HCT116 (cell line): ENCODE results near the gene DPYD. TPM values are rescaled to one million over a fixed set of nuclear protein-coding genes. Genes with fewer than 3 reads are reported as not detected.

Experiments used
- ATAC-seq: fragments of 200-7000 bp; cut with Tn5 transposase; 2 replicates; pipeline ENCODE4 v1.9.1; 2020; ENCODE audit warnings: mild to moderate bottlenecking, moderate library complexity
- BruUV-seq: library from RNA; stranded (reverse); fragments of 400-500 nt; replicated peaks from 2 replicates; lab custom pipeline; 2021; lab: Mats Ljungman, UMichigan
- CTCF ChIA-PET: fragments of 300-600 bp; sonication (Branson Sonifier 250); formaldehyde crosslinking; loops from one replicate; lab custom pipeline; 2021; ENCODE audit warnings: antibody characterized with exemption; lab: Charles Lee
- POLR2A ChIA-PET: fragments of 300-600, 350-600 bp; sonication (Branson Sonifier 250); formaldehyde crosslinking; loops from one replicate; lab custom pipeline; 2021; ENCODE audit warnings: antibody characterized with exemption; lab: Charles Lee
- RAD21 ChIA-PET, 2 experiments: fragments of 300-600 bp; sonication (Branson Sonifier 250); formaldehyde crosslinking; loops; one replicate each; lab custom pipeline; 2023; ENCODE audit warnings: low total read pairs in 2 of 2; ENCODE audit not compliant: uncharacterized antibody in 2 of 2, unreplicated experiment in 2 of 2, low non-redundant PET in 1 of 2; lab: Charles Lee
- DNase-seq: peaks from one replicate; pipeline ENCODE4 v3.0.0-alpha.2; 2010; ENCODE audit warnings: low read depth, low spot score
- H2AFZ ChIP-seq: fragments of 200-600 bp; shearing (Covaris generic), sonication (generic); 2 replicates; pipeline ENCODE4 v1.6.1; 2017; ENCODE audit warnings: low read depth, mixed run types, mixed read lengths, antibody characterized with exemption, low read length; ENCODE audit not compliant: poor library complexity, severe bottlenecking
- H3K27ac ChIP-seq: 2 replicates; pipeline ENCODE4 v1.5.1; 2012; ENCODE audit warnings: low read depth, low read length
- H3K27me3 ChIP-seq: fragments of 200-600 bp; sonication (generic); 2 replicates; pipeline ENCODE4 v1.6.1; 2016; ENCODE audit warnings: mixed run types, low read length, mixed read lengths; ENCODE audit not compliant: insufficient read depth
- H3K36me3 ChIP-seq, 2 experiments: fragments of 200-500 bp in 1 of 2; fragments of 200-600 bp in 1 of 2; sonication (Bioruptor generic) in 1 of 2; sonication (generic) in 1 of 2; 2 replicates each; pipeline versions ENCODE4 v1.5.1 to v1.6.1; 2014 to 2016; ENCODE audit warnings: low read length in 2 of 2, inconsistent platforms in 1 of 2, mixed read lengths in 1 of 2, mixed run types in 1 of 2; ENCODE audit not compliant: insufficient read depth in 2 of 2, control insufficient read depth in 1 of 2
- H3K4me1 ChIP-seq, 2 experiments: fragments of 200-600 bp in 1 of 2; sonication (generic) in 1 of 2; 2 replicates each; pipeline versions ENCODE4 v1.5.1 to v1.6.1; 2012 to 2017; ENCODE audit warnings: low read length in 2 of 2, inconsistent platforms in 1 of 2, mild to moderate bottlenecking in 1 of 2, mixed read lengths in 1 of 2, mixed run types in 1 of 2, moderate library complexity in 1 of 2; ENCODE audit not compliant: insufficient read depth in 2 of 2, control insufficient read depth in 1 of 2
- H3K4me2 ChIP-seq: fragments of 200-600 bp; sonication (generic); 2 replicates; pipeline ENCODE4 v1.6.1; 2017; ENCODE audit warnings: mixed run types, low read length, mixed read lengths
- H3K4me3 ChIP-seq, 2 experiments: fragments of 200-600 bp in 1 of 2; sonication (generic) in 1 of 2; replicated peaks in 1 of 2; 2 replicates each; pipeline ENCODE4 v1.5.1; 2011 to 2016; ENCODE audit warnings: low read length in 2 of 2, control low read depth in 1 of 2, low read depth in 1 of 2, mild to moderate bottlenecking in 1 of 2, mixed read lengths in 1 of 2, mixed run types in 1 of 2
- H3K79me2 ChIP-seq: fragments of 200-600 bp; sonication (generic); 2 replicates; pipeline ENCODE4 v1.6.1; 2017; ENCODE audit warnings: mild to moderate bottlenecking, mixed run types, low read length, moderate library complexity, mixed read lengths; ENCODE audit not compliant: insufficient read depth
- H3K9ac ChIP-seq: fragments of 200-600 bp; sonication (generic); 2 replicates; pipeline ENCODE4 v1.6.1; 2016; ENCODE audit warnings: low read length, mixed read lengths
- H3K9me2 ChIP-seq: fragments of 200-600 bp; sonication (generic), shearing (Covaris generic); 2 replicates; pipeline ENCODE4 v1.6.1; 2017; ENCODE audit warnings: mixed run types, mild to moderate bottlenecking, moderate library complexity; ENCODE audit not compliant: insufficient read depth
- H3K9me3 ChIP-seq, 2 experiments: fragments of 200-500 bp in 1 of 2; fragments of 200-600 bp in 1 of 2; sonication (Bioruptor generic) in 1 of 2; sonication (generic) in 1 of 2; 2 replicates each; pipeline ENCODE4 v1.6.1; 2014 to 2017; ENCODE audit warnings: low read length in 2 of 2, mixed read lengths in 2 of 2, inconsistent platforms in 1 of 2, low read depth in 1 of 2, mild to moderate bottlenecking in 1 of 2, mixed run types in 1 of 2, moderate library complexity in 1 of 2; ENCODE audit not compliant: control insufficient read depth in 1 of 2, insufficient read depth in 1 of 2
- H4K20me1 ChIP-seq: fragments of 200-600 bp; sonication (generic), shearing (Covaris generic); 2 replicates; pipeline ENCODE4 v1.6.1; 2017; ENCODE audit warnings: mixed run types, mild to moderate bottlenecking, moderate library complexity; ENCODE audit not compliant: insufficient read depth
- ATF3 ChIP-seq: IDR thresholded peaks from 2 replicates; pipeline ENCODE4 v1.6.1; 2012
- CBX3 ChIP-seq: IDR thresholded peaks from 2 replicates; pipeline ENCODE4 v1.6.1; 2012; ENCODE audit warnings: low read depth
- CEBPB ChIP-seq: IDR thresholded peaks from 2 replicates; pipeline ENCODE4 v1.6.1; 2012; ENCODE audit warnings: low read depth
- EGR1 ChIP-seq: IDR thresholded peaks from 2 replicates; pipeline ENCODE4 v1.6.1; 2012; ENCODE audit warnings: low read depth
- ELF1 ChIP-seq: IDR thresholded peaks from 2 replicates; pipeline ENCODE4 v1.6.1; 2012; ENCODE audit warnings: low read depth, borderline replicate concordance
- EZH2 ChIP-seq: fragments of 200-600 bp; sonication (generic); IDR thresholded peaks from 2 replicates; pipeline ENCODE4 v1.6.1; 2017; ENCODE audit warnings: antibody characterized with exemption, mixed run types
- EZH2phosphoT487 ChIP-seq: fragments of 200-600 bp; IDR thresholded peaks from 2 replicates; pipeline ENCODE4 v1.6.1; 2018; ENCODE audit warnings: antibody characterized with exemption, borderline replicate concordance
- JUND ChIP-seq: IDR thresholded peaks from 2 replicates; pipeline ENCODE4 v1.6.1; 2012
- MAX ChIP-seq: IDR thresholded peaks from 2 replicates; pipeline ENCODE4 v1.6.1; 2012
- POLR2A ChIP-seq: IDR thresholded peaks from 2 replicates; pipeline ENCODE4 v1.7.0; 2011; ENCODE audit warnings: borderline replicate concordance; ENCODE audit not compliant: insufficient read depth, insufficient read length; ENCODE audit errors: extremely low read depth
- POLR2AphosphoS5 ChIP-seq: IDR thresholded peaks from 2 replicates; pipeline ENCODE4 v1.6.1; 2011; ENCODE audit warnings: mild to moderate bottlenecking, low read depth, low read length, moderate library complexity
- REST ChIP-seq: IDR thresholded peaks from 2 replicates; pipeline ENCODE4 v1.6.1; 2012; ENCODE audit warnings: low read depth
- SIN3A ChIP-seq: IDR thresholded peaks from 2 replicates; pipeline ENCODE4 v1.6.1; 2012; ENCODE audit warnings: low read depth
- SRF ChIP-seq: IDR thresholded peaks from 2 replicates; pipeline ENCODE4 v1.6.1; 2012; ENCODE audit warnings: low read depth
- intact Hi-C: fragments of 100-400 bp; cut with micrococcal nuclease; formaldehyde crosslinking; loops from 2 replicates; pipeline ENCODE4 v1.10.0; 2022
- total RNA-seq: library from RNA; stranded (reverse); gene quantifications from one replicate; pipeline ENCODE4 v1.2.1, GENCODE V29; 2021; ENCODE audit not compliant: unreplicated experiment

Gene DPYD
- total RNA-seq, 1 experiment from 2014 or later: 1.7 TPM

- H3K27ac ChIP-seq: no peak overlapping the region
- no peaks in the 10 kb centered on the region for H4K20me1 ChIP-seq
- no peak overlapping the region for H2AFZ ChIP-seq
- H3K9ac ChIP-seq: no peak overlapping the region
- H3K9me2 ChIP-seq: no peaks in the 10 kb centered on the region
- no peak overlapping the region for H3K4me3 ChIP-seq
- H3K36me3 ChIP-seq: no peaks in the 10 kb centered on the region
- TF ChIP-seq EGR1: no peak
- TF ChIP-seq EZH2phosphoT487: no peak
- no peak for TF ChIP-seq EZH2
- TF ChIP-seq CBX3: no peak
- TF ChIP-seq ELF1: no peak
- no peak for TF ChIP-seq SIN3A
- no peak for TF ChIP-seq REST
- TF ChIP-seq ATF3: no peak
- TF ChIP-seq SRF: no peak
- TF ChIP-seq MAX: no peak
- no peak for TF ChIP-seq CEBPB
- no peak for TF ChIP-seq JUND
- TF ChIP-seq POLR2AphosphoS5: no peak
- no peak for TF ChIP-seq POLR2A
- BruUV-seq: no TSS peak
- CTCF ChIA-PET: no interaction called here
- DNase-seq (no peak), ATAC-seq (no peak)
- no peaks in the 10 kb centered on the region for H3K4me1 ChIP-seq
- no peaks in the 10 kb centered on the region for H3K79me2 ChIP-seq
- intact Hi-C loops: no loop called here
- no peaks in the 10 kb centered on the region for H3K27me3 ChIP-seq
- H3K9me3 ChIP-seq: no peaks in the 10 kb centered on the region
- RAD21 ChIA-PET: no interaction called here
- POLR2A ChIA-PET: no interaction called here
- H3K4me2 ChIP-seq: no peak overlapping the region
These were observed 854.0 kb downstream of the DPYD start for GRCh38 chr1:97066860-97067259.
